Cardiac fibroblast (primary cell): ENCODE measurements around the gene TSC22D4.

Experiments used
- DNase-seq, 2 donors: peaks; one replicate each; pipeline versions ENCODE4 v3.0.0 to v3.0.0-alpha.2; 2010; ENCODE audit warnings: low read depth in 2 of 2
- H3K4me3 ChIP-seq, 2 donors: replicated peaks in 1 of 2; 1 replicate in 1 of 2; 2 replicates in 1 of 2; pipeline ENCODE4 v1.5.1; 2011; ENCODE audit warnings: low read depth in 2 of 2, low read length in 2 of 2, mild to moderate bottlenecking in 2 of 2, moderate library complexity in 1 of 2
- TF ChIP-seq, protein P1 (sequence below): IDR thresholded peaks from one replicate; pipeline ENCODE4 v1.5.1; 2011; ENCODE audit warnings: low read depth, mild to moderate bottlenecking, low read length, inconsistent platforms

The TSC22D4 gene

DNA sequence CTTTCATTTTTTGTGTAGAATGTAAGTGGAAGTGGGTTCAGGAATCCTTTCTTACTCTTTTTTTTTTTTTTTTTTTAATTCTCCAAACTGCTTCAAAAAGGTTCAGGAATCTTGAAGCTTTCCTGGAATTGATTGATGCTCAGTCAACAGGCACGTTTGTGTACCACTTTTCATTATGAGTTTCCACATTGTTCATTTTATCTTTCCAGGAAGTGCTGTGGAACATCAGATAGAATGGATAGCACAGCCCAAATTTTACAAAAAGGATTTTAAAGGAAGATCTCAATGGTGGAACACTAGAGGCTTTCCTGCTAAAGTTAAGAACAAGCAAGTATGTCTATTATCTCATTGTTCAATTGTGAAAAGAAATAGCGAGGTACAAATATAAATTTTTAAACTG lies 40.8 kb downstream of the TSC22D4 start:
- TF ChIP-seq, protein P1, sequence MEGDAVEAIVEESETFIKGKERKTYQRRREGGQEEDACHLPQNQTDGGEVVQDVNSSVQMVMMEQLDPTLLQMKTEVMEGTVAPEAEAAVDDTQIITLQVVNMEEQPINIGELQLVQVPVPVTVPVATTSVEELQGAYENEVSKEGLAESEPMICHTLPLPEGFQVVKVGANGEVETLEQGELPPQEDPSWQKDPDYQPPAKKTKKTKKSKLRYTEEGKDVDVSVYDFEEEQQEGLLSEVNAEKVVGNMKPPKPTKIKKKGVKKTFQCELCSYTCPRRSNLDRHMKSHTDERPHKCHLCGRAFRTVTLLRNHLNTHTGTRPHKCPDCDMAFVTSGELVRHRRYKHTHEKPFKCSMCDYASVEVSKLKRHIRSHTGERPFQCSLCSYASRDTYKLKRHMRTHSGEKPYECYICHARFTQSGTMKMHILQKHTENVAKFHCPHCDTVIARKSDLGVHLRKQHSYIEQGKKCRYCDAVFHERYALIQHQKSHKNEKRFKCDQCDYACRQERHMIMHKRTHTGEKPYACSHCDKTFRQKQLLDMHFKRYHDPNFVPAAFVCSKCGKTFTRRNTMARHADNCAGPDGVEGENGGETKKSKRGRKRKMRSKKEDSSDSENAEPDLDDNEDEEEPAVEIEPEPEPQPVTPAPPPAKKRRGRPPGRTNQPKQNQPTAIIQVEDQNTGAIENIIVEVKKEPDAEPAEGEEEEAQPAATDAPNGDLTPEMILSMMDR: no peak

DNA sequence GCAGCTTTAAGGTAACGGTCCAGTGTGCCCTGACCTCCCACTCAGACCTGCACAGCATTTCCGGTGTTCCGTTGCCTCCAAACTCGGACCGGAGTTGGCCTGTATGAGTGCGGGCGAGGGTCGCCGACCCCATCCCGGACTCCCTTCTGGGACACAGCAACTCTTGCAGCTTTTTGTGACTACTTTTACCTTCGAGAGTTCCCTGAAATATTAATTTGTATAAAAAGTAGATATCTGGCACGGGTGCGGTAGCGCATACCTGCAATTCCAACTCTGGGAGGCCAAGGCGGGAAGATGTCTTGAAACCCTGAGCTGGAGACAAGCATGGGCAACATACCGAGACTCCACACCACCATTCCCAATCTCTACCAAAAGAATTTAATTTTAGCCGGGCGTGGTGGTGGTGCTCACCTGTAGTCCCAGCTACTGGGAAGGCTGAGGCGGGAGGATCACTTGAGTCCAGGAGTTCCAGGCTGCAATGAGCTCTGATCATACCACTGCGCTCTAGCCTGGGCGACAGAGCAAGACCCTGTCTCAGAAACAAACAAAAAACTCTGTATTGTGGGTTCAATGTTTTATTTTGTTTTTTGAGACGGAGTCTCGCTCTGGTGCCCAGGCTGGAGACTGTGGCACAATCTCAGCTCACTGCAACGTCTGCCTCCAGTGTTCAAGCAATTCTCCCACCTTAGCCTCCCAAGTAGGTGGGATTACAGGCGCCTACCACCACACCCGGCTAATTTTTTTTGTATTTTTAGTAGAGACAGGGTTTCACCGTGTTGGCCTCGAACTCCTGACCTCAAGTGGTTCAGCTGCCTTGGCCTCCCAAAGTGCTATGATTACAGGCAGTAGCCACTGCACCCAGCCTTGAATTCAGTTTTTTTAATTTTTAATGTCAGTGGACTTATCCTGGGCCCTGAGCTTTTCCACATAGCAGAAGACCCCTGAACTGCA lies 41.6 kb downstream of the TSC22D4 start:
- TF ChIP-seq, protein P1: no peak
- no peak overlapping the region for H3K4me3 ChIP-seq
- no peak for DNase-seq

More for the DNA sequence above, 40.8 kb downstream of the TSC22D4 start:
- H3K4me3 ChIP-seq: no peak overlapping the region
- no peak for DNase-seq

DNA sequence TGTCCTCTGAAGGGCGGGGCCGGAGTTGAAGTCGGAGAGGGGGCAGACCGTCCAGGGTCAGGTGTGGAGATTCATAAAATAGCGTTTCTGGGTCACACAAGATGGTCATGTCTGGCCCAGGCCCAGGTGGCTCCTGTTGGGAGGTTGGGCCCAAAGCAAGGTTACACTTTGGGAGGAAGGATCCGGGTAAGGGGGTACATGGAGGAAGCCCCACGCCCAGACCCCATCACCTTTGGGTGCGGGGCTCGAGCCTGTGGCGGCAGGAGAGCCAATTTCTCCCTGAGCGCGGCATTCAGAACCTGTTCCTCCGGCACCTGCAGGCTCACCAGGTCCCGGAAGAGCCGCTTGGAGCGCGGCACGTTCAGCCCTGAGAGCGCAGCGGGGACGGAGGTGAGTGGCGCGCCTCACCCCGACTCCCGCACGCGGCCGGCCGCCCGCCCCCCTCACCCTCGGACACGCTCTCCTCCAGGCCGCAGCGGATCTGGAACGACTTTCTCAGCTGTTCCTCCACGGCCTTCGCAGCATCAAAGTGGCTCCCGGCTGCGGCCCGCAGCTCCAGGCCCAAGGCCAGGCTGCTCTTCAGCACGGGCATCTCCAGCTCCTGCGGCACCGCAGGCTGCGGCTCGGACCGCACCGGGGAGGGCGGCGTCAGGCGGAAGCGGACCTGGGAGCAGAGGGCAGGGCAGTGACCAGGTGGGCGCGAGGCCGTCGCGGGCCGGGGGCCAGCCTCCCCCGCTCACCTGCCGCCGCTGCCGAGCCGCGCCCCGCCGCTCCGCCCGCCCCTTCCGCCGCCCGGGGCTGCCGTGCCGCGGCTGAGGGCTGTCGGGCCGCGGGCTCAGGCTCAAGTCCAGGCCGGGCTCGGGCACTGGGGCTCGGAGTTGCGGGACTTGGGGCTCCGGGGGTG lies 43.4 kb downstream of the TSC22D4 start:
- DNase-seq: peak; percentile 33
- TF ChIP-seq, protein P1: no peak

DNA sequence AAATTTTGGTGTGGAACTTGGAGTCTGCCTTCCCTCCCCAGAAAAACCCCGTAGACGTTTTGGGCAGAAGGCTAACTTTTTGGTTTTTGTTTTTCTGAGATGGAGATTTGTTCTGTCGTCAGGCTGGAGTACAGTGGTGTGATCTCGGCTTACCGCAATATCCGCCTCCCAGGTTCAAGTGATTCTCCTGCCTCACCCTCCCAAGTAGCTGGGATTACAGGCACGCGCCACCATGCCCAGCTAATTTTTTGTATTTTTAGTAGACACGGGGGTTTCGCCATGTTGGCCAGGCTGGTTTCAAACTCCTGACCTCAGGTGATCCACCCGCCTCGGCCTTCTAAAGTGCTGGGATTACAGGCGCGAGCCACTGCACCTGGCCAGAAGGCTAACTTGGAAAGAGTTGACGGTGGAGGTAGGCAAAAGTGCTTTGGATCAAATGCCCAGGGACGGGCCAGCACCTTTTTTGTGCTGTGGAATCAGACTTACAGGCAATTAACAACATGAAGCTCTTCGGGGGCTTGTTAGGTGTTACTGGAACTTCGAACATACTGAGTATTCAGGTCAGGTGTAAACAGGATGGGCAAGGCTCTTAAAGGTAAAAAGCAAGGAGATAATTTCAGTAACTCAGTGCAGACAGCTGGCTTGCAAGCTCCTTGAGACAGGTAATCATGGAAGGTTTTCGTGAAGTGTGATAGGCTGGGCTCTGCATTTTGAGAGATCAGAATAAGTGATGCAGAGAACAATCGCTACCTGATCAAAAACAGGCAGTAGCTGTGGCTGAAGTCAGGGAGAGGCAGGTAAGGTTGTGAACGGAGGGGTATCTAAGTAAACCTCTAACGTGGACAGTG lies 44.5 kb downstream of the TSC22D4 start:
- peak overlapping the region in 1 of 2 donors; percentile 68 for H3K4me3 ChIP-seq
- DNase-seq: no peak
- TF ChIP-seq, protein P1: no peak

More for the DNA sequence above, 43.4 kb downstream of the TSC22D4 start:
- peak overlapping the region; percentile 68 to 82 for H3K4me3 ChIP-seq

DNA sequence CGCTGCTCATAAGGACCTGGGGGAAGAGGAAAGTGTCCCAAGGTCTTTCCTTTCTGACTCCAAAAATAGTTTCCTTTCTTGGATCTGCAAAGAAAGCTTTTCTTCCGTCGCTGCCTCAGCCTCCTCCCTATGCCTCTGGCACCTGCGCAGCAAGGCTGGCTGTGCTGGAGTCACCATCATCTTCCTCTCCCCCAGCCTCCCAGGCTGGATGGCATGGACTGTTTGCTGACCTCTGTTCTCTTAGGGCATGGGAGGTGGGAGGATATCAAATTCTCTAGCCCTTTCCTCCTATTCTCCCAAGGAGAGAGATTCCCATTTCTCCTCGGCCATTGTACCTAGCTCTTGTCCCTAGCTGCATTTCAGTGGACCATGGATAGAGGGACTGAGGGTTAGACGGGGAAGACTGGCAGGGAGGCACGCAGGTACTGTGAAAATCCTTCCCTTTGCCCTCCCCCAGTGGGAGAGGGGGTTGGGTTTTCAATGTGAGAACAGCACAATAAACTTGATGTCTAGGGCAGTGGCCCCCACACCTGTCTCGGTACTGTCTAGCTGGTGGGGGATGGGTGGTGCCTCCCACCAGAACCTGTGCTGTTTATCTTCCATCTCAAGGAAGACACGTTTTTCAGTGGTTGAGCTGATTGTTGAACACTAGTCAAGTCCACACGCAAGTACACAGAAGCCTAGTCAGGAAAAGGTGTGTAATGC lies 45.3 kb downstream of the TSC22D4 start:
- TF ChIP-seq, protein P1: no peak
- DNase-seq: no peak

More for the DNA sequence above, 45.3 kb downstream of the TSC22D4 start:
- no peak overlapping the region for H3K4me3 ChIP-seq
